HuH-7 (cell line): ENCODE data around the gene ZPBP2.
"Not testable (repeated sequence)": the region's sequence is repeated elsewhere in the genome, so short reads cannot be mapped to it uniquely, and the experiment has no call there.

Experiments used
- DNase-seq: peaks from one replicate; pipeline ENCODE4 v3.0.0; 2011; ENCODE audit warnings: low spot score

Gene ZPBP2

GRCh38 chr17:39867880-39868553, at the start of gene ZPBP2:
Gene ZPBP2 (plus strand): TSS chr17:39868202. CDS start chr17:39868355, 153 bp downstream.
- no peak for DNase-seq

GRCh38 chr17:39818358-39819000, 49.5 kb upstream of the ZPBP2 start:
- DNase-seq, result no peak

DNA sequence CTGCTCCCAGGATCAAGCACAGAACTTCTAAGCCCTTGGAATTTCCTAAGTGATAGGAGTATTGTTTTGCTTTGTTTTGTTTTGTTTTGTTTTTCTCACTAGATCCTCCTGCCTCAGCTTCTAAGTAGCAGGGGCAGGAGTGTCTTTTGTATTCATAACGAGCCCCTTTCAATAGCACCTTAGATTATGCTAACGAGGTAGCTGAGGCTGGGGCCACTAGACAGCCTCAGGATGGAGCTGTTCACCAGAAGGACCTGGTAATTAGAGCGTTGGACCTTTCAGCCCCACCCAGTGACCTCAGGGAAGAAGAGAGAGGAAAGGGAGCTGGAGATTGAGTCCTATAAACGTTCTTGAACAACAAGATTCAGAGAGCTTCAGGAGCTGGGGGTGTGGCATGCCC, 47.5 kb upstream of the ZPBP2 start:
- no peak for DNase-seq

DNA sequence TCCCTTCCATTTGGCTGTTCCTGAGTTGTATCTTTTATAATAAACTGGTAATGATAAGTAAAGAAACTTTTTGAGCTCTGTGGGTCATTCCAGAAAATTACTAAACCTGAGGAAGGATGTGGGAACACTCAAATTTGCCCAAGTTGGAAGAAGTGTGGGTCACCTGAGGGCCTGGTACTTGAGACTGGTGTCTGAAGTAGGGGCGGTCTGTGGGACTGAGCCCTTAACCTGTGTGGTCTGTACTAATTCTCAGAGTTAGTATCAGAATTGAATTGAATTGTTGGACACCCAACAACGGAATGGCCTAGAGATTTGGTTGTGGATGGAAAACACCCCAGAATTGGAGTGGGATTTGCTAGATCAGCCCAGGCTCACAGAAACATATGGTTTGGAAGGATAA, 47.0 kb upstream of the ZPBP2 start:
- DNase-seq, result no peak

- DNase-seq, result no peak
Observed at GRCh38 chr17:39822051-39822451, 46.0 kb upstream of the ZPBP2 start.

DNA sequence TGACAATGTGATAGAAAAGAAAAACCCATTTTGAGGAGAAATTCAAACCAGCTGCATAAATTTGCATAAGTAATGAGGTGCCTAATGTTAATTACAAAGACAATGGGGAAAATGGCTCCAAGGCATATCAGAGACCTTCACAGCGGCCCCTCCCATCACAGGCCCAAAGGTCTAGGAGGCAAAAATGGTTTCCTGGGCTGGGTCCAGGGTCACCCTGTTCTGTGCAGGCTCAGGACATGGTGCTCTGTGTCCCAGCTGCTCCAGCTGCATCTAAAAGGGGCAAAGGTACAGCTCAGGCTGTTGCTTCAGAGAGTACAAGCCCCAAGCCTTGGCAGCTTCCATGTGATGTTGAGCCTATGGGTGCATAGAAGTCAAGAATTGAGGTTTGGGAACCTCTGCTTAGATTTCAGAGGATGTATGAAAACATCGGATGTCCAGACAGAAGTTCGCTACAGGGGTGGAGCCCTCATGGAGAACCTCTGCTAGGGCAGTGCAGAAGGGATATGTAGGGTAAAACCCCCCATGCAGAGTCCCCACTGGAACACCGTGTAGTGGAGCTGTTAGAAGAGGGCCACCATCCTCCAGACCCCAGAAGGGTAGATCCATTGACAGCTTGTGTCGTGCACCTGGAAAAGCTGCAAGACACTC, 44.5 kb upstream of the ZPBP2 start:
- no peak for DNase-seq

- no peak for DNase-seq
Observed at GRCh38 chr17:39826334-39826733, 41.7 kb upstream of the ZPBP2 start.

DNA sequence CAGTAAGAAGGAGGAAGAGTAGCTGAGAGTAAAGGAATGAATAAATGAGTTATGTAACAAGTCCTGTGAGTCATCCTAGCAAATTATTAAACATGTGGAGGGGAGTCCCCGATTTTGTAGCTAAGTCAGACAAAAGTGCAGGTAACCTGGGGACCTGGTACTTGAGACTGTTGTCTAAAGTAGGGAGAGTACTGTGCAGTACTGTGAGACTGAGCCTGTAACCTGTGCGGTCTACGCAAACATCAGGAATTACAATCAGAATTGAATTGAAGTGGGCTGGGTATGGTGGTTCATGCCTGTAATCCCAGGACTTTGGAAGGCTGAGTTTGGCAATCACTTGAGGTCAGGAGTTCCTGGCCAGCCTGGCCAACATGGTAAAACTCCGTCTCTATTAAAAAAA, 39.6 kb upstream of the ZPBP2 start:
- DNase-seq, result no peak

DNA sequence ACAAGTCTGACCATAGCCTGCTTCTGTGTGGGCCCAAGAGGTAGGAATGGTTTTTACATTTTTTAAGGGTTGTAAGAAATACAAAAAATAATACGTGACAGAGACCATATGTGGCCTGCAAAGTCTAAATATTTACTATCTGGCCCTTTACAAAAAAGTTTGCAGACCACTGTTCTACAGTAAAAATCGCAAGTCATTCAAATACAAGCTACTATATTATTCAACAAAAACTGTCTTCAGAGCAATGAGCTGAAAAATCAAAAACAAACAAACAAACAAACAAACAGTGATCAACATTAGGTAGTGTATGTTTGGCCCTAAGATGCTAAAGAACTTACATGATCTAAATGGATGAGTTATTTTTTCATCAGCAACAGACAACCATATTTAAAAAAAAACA, 36.4 kb upstream of the ZPBP2 start:
- DNase-seq, result no peak

DNA sequence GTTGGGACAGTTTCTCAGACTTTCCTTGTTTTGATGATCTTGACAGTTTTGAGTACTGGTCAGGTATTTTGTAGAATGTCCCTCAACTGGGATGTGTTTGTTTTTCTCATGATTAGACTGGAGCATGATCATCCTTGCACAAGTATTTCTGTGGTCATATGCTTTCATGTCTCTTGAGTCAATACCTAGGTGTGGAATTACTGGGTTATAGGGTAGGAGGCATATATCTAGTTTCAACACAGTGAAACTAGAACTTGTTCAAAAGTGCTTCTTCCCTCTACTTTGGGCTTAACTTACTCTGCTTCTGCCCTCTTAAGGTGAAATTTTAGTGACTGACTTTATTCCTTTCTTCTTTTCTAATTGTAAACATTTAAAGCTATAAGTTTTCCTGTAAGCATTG, 34.0 kb upstream of the ZPBP2 start:
- DNase-seq, result no peak

DNA sequence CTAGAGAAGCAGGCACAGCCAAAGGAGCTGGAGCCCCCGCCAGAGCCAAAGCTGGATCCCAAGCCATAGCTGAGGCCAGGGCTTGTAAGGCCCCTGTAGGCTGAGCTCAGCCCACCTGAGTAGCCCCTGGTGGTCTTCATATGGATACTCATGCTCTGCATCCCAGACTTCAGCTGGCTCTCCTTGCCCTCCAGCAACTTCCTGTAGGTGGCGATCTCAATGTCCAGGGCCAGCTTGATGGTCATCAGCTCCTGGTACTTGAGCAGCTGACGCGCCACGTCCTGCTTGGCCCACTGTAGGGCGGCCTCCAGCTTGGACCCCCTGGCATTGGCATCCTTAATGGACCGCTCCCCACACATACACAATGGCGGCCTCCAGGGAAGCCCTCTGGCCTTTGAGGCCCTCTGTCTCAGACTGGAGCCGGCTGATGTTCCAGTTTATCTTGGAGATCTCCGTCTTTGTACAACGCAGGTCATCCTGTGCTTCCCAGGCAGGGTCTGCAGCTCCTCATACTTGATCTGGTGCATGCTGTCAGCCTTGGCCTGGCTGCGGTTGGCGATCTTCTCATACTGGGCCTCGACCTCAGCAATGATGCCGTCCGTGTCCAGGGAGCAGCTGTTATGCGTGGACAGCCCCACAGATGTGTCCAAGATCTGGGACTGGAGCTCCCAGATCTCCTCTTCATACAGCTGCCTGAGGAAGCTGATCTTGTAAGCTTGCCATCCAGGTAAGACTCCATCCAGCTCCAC, 32.8 kb upstream of the ZPBP2 start:
- no peak for DNase-seq

GRCh38 chr17:39836117-39836516, 31.9 kb upstream of the ZPBP2 start:
- no peak for DNase-seq

GRCh38 chr17:39838057-39838456, 29.9 kb upstream of the ZPBP2 start:
- no peak for DNase-seq

DNA sequence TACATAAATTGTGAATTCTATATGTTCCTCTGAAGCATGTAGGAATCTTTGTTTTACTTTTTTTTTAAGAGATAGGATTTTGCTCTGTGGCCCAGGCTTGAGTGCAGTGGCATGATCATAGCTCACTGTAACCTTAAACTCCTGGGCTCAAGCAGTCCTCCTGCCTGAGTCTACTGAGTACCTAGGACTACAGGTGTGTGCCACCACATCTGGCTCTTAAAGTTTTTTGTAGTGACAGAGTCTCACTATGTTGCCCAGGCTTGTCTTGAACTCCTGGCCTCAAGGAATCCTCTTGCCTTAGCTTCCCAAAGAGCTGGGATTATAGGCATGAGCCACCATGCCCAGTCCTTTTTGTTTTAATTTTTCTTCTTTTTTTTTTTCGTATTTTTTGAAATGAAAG, 29.2 kb upstream of the ZPBP2 start:
- DNase-seq, result no peak

- DNase-seq, result no peak
Observed at GRCh38 chr17:39841134-39841683, 26.8 kb upstream of the ZPBP2 start.

- DNase-seq, result no peak
Observed at GRCh38 chr17:39845052-39845846, 22.8 kb upstream of the ZPBP2 start.

DNA sequence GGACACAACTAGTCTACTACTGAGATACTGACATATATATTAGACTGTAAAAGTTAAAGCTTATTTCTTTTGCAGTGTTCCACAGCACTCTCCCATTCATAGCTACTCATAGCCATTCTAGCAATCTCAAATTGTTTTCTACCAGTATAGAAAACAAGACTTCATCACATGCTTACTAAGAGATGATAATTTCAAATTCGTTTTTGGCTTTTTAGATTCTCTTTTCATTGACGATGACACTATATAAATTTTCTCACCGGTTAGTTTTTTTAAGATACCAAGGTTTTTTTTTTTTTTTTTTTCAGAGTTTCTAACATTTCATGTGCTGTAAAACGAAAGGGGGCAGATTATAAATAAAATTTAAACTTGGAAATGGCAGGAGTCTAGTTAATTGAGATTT, 21.8 kb upstream of the ZPBP2 start:
- DNase-seq, result no peak

DNA sequence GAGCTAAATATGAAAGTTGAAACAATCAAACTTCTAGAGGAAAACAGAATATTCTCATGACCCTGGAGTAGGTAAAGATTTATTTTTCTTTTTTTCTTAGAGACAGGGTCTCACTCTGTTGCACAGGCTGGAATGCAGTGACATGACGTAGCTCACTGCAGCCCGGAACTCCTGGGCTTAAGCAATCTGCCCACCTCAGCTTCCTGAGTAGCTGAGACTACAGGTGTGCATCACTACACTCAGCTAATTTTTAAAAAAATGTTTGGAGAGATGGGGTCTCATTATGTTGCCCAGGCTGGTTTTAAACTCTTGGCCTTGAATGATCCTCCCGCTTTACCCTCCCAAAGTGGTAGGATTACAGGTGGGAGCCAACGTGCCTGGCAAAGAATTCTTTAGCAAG, 19.4 kb upstream of the ZPBP2 start:
- DNase-seq, result no peak

DNA sequence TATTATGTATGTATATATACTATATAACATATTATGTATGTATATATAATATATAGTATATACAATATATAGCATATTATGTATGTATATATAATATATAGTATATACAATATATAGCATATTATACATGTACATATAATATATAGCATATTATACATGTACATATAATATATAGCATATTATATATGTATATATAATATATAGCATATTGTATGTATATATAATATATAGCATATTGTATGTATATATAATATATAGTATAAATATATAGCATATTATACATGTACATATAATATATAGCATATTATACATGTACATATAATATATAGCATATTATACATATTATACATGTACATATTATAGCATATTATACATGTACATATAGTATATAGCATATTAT, 17.8 kb upstream of the ZPBP2 start:
- not testable (repeated sequence) for DNase-seq

GRCh38 chr17:39852239-39852638, 15.8 kb upstream of the ZPBP2 start:
- no peak for DNase-seq

DNA sequence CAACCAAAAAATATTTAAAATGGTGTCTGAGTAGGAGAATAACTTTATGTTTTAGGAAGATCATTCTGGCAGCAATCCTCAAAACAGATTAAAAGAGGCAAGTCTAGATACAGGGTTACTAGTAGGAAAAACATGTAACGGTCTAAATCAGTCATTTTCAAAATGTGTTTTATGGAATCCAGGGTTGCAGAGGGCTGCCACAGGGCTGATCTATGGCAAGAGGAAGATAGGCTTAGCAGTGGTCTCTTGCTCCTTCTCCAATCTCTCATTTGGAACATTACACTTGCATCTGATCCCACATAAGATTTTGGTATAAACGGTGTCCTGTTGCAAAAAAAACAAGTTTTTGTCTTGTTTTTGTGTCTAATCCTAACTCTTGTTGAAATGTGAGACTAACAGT, 13.1 kb upstream of the ZPBP2 start:
- DNase-seq, result no peak
